ENCODE results near the gene GRIK4.
"Not testable (repeated sequence)": the region's sequence is repeated elsewhere in the genome, so short reads cannot be mapped to it uniquely, and the experiment has no call there.

GRIK4 gene

DNA sequence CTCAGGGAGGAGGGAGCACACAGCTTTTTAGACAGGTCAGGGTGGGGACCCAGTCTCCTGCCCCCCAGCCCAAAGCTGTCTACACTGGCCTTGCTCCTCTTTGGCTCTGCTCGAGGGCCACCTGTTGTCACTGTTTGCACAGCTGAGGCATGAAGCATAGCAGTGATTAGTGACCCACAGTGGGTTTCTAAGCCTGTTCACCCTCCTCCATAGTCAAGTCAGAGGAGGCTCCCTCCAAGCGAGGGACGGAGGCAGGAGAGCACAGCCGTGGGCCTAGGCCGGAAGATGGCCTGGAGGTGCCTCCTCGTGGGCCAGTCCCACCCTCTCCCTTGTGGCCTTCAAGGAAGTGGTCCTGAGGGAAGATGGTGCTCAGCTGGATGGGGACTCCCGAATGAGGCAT, 241.1 kb downstream of the GRIK4 start:
- no peak for DNase-seq

- no peak for DNase-seq
Observed at GRCh38 chr11:120756931-120757330, 245.4 kb downstream of the GRIK4 start.

DNA sequence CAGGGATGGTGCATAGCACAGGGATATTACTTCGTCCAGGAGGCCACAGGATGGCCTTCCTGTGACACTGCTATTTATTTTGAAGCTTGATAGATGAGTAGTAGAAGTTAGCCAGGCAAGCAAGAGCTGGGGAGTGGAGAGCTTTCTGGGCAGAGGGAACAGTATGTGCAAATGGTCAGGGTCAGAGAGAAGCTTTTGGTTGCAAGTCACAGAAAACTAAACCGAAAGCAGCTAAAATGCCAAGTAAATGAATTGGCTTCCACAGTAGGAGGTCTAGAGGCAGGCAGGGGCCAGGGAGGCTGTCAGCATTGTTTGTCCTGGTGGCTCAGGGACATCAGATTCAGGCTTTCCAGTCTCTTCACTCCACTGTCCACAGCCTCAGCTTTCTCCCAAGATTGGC, 247.5 kb downstream of the GRIK4 start:
- no peak for DNase-seq

GRCh38 chr11:120765710-120766109, 254.2 kb downstream of the GRIK4 start:
- not testable (repeated sequence) for DNase-seq

GRCh38 chr11:120766318-120766717, 254.8 kb downstream of the GRIK4 start:
- DNase-seq = no peak

DNA sequence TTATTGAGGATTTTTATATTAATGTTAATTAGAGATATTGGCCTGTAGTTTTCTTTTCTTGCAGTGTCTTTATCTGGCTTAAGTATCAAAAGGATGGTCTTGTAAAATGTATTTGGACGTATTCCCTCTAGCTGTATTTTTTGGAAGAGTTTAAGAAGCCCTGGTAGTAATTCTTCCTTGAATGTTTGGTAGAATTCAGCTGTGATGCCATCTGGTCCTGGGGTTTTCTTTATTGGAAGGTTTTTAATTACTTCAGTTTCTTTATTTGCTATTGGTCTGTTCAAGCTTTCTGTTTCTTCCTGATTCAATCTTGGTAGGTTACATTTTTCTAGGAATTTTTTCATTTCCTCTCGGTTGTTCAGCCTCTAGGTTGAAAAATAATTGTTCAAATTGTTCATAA, 257.4 kb downstream of the GRIK4 start:
- DNase-seq = no peak

DNA sequence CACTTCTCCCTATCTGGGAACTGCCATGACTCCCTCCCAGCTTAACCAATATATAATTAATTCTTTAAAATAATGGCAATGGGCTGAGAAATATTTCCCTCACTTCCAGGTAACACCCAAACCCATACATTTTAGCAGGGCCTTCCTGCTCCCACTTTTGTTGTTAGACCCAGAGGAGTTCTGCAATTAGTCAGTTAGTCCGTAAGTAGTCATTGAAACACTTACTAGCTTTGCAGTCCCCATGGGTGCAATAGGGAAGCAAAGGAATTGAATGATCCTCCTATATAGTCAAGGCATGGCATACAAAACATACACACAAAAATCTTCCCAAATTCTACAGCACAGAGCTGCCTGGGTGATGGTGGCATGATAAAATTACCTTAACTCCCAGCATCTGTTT, 258.4 kb downstream of the GRIK4 start:
- no peak for DNase-seq

DNA sequence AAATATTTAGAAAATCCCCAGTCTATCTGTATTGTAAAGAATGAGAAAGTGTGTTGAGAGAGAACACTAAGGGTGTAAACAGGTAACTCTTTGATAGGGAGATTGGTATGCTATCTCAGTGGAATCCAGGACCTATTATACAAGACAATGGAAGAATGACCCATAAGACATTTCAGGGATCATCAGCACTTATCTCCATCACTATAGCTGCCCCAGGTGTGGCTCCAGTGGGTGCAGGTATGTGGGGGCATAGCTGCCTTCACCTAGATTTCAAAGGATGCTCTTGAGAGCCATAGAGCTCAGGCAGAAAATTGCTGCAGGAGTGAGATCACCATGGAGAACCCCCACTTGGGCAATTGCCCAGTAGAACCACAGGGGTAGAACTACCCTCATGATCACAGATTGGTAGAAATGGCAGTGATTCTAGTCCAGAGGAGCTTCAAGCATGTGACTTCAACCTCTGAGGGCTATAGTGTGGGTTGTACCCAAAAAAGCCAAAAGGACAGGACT, 260.1 kb downstream of the GRIK4 start:
- DNase-seq = no peak

DNA sequence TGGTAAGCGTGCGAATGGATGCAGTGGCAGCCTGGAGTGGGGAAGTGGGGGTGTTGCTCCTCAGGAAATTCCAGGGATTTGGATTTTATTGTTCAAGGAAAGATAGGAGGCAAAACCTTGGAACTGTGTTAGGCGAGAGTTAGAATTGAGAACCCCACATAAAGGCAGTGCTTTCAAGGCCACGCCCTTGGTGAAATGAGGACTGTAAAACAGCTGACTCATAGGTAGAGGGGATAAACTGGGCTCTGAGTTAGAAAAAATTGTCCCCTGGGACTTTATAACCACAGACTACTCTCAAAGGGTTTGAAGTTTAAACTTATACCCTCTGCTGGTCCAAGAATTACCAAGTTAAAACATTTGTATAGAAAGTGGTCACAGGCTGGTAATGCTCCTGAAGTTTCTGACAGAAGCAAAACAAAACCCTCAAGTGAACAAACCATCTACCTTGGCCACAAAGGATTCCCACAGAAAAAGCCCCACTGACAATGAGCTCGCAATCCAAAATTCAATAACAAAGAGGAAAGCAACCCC, 262.0 kb downstream of the GRIK4 start:
- DNase-seq = no peak

GRCh38 chr11:120774591-120775386, 263.2 kb downstream of the GRIK4 start:
- no peak for DNase-seq

- DNase-seq = no peak
Observed at GRCh38 chr11:120775986-120776951, 264.7 kb downstream of the GRIK4 start.

GRCh38 chr11:120778685-120779490, 267.3 kb downstream of the GRIK4 start:
- DNase-seq = no peak

DNA sequence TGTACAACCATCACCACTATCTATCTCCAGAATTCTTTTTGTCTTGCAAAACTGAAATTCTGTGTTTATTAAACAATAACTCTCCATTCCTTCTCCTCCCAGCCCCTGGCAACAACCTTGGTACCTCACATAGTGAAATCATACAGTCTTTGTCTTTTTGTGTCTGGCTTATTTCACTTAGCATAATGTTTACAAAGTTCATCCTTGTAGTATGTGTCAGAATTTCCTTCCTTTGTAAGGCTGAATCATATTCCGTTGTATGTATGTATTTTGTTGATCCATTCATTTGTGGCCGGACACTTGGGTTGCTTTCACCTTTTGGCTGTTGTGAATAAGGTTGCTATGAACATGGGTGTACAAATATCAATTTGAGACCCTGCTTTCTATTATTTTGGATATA, 268.7 kb downstream of the GRIK4 start:
- DNase-seq = no peak

DNA sequence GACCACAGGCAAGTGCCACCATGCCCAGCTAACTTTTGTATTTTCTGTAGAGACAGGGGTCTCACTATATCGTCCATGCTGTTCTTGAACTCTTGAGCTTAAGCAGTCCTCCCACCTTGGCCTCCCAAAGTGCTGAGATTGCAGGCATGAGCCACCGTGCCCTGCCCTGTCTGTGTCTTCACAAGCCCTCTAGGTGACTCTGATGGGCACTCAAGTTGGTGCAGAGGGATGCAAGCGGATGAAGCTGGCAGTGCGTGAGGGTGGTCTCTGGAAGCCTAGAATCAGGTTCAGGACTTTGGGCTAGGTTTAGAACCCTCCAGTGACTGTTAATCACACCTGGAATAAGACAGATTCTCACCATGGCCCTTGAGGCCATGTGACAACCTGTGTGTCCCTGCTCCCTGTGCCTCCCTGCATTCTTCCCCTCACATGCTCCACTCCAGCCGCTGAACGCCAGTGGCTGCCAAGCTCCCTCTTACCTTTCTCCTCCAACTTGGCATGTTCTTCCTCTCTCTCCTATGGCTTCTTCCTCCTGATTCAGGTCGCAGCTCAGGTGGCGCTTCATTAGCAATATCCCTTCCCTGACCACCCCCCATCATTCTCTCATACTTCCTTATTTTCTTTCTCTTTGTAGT, 270.1 kb downstream of the GRIK4 start:
- no peak for DNase-seq

GRCh38 chr11:120784566-120785251, 273.2 kb downstream of the GRIK4 start:
- DNase-seq = no peak

DNA sequence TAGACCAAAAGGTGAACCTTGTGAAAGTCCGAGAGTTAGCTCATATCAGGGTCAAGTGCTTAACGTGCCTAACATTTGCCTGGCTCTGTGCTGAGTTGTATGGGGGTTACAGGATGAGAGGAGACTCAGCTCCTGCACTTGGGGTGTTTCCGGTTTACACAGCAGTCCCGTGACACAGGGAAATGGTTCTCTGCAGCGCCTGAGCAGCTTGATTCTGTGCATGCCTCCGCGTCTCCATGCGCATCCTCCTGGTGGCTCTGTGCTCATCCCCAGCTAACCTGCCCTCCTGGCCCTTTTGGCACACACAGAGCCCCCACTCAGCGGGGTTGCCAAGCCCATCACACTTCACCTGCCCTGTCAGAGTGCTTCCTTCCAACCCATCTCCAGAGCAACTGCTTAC, 274.0 kb downstream of the GRIK4 start:
- no peak for DNase-seq

DNA sequence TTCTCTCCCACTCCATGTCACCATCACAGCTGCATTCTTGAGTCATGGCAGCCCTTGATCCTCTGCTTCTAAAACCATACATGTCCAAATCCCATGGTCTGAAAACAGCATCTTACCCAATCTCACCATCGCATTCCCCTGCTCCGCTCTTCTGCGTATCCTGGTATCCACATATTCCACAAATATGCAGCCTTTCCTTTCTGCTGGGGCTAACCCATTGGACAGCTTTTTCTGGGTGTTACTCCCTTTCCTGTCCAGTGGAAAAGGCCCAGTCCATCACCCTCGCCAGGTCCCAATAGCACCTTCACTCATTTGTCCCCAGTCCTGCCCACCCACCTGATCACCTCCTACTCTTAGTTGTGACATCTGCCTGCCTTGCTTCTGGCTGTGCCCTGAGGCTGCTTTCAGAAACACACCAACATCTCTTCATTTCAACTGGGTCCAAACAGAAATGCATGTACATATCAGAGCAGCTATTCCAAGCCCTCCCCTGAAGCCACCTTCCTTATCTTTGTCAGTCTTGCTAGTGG, 274.7 kb downstream of the GRIK4 start:
- no peak for DNase-seq

GRCh38 chr11:120787224-120787623, 275.7 kb downstream of the GRIK4 start:
- DNase-seq = not testable (repeated sequence)

DNA sequence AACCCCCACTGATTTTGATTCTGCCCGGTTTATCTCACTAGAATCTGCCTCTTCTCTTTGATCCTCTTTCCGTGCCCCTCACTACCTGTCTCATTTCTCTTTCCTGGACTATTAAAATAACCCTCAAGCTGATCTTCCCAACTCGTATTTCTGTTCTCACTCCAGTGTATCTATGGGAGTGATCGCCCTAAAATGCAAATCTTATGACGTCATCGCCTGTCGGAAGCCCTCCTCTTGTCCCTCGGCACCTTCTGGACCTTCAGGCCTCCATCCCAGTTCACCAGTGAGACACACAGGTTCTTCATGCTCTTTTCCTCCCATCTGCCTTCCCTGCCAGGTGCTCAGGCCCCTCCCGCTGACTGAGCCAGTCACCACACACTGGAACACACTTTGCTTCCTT, 277.8 kb downstream of the GRIK4 start:
- no peak for DNase-seq

DNA sequence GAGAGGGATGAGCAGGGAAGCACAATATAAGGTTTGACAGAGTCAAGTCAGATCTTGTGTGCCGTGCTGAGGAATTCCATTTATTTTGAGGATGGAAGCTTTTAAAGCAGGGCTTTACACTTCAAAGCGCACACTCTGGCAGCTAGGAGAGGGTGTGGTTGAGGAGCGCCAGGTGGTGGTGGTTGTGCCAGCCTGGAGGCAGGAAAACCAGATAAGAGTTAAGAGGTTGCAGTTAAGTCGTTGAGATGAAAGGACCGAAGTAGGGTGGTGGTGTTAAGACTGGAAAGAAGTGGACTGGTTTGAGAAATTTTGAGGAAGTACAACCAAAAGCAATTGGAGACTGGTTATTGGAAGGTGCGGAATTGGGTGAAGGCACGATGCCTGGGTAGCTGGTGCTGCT, 280.8 kb downstream of the GRIK4 start:
- no peak for DNase-seq

DNA sequence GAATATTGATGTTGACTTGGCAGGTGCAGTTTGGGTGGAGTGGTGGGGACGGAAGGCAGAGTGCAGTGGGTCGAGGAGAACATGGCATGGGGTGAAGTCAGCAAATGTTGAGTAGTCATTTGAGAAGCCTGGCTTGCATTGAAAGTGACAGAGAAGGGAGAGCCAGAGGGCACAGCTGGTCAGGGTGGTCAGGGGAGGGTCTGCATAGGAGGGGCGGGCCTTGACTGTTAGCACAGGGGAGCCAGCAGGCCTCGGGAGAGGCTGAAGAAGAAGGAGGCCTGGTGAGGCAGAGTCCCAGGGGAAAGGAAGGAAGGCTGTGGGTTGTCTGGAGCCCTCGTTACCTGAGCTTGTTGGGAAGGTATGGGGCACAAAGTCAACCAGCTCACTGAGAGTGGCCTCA, 281.6 kb downstream of the GRIK4 start:
- no peak for DNase-seq

Measured in NCI-H2227 treated with DMSO at 0.1 percent for 48 hours (cell line).